ENCODE measurements around the gene FNDC11.

FNDC11 gene

DNA sequence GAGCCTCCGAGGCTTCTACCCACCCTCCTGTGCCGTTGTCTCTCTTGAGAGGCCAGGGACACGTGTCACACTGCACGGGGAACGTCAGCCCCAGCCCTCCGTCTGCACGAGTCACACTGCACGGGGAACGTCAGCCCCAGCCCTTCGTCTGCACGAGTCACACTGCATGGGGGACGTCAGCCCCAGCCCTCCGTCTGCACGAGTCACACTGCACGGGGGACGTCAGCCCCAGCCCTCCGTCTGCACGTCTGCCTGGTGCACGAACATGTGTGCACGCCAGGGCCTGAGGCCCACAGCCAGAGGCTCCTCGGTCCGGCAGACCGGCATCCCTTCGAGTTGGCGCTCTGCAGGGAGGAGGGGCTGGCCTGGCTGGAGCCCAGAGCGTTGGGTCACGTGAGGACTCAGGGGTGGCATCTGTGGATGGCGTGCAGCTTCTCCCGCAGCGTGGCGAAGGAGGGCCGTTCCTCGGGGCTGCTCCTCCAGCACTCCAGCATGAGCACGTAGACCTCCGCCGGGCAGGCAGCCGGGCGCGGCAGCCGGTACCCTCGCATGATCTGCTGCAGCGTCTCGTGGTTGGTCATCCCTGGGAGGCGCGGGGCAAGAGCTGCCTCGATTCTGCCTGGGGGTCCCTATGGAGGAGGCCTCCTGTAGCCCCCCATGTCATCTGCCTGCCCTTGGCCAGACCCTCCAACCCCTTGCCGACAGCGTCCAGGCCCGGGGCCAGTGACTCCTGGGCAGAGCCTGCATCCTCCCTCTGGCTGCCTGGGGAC lies 13.4 kb upstream of the FNDC11 start:
- DNase-seq = no peak

DNA sequence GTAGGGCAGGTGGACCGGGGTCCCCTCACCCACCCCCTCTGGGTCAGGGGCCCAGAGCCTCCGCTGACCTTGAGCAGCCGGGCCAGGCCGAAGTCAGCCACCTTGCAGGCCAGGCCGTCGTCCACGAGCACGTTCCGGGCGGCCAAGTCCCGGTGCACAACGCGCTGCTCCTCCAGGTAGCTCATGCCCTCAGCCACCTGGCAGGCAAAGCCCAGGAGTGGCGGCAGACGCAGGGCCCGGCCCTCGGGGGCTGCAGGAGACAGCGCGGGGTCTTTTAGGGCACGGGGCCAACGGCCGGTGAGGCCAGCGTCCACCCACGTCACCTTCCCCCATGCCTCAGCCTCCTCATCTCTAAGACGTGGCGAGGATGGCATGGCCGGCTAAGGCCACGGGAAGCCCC lies 12.6 kb upstream of the FNDC11 start:
- DNase-seq = no peak

DNA sequence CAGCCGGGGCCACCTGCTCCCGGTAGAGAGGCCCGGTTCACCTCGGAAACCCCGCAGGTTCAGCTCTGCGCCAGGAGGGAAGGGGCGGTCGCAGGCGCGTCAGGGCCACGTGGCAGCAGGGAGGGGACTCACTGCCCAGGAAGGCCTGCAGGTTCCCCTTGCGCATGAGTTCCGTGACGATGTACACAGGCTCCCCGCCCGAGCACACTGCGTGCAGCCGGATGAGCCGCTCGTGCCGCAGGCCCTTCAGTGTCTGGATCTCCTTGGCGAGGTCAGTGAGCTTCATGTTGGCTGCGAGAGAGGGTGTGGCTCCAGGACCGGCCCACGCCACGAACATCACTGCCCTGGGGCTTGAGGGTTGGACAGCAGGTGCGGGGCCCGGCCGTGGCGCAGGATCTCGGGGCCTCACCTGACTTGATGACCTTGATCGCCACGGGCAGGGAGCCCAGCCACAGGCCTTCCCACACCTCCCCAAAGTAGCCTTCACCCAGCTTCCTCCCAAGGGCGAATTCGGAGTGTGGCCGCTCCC lies 11.9 kb upstream of the FNDC11 start:
- DNase-seq = no peak

DNA sequence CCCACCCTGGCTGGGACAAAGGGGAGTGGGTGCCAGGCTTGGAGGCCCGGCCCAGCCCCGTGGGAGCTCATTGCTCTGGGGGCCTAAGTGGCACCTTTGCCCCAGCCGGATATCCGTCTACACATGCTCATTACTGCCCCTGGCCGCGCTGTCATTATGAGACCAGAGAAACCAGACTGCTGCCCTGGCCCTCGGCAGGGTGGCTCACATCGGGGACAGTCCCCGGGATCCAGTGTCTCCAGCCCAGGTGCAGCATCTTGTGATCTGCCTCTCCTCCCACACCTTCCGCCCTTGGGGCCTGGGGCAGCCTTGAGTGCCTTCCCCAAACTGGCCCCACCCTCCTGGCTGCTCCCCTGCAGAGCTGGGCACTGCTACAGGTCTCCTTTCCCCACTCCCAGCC lies 11.3 kb upstream of the FNDC11 start:
- no peak for DNase-seq

DNA sequence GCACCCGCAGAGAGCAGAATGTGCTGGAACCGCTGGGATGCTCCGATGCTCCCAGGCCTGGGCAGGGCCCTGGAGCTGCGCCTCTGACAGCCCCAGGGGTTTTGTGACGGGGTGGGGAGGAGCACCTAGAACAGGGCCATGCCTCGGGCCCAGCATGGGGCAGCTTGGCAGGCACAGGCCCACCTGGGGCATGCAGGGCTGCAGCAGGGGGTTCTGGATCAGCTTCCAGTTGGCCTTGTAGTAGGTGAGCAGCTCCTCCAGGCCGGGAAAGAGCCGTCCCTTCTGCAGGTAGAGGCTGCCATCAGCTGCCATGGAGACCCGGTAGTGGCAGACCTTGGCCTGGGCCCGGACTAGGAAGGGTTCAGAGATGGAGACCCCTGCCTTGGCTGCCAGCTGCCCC lies 10.8 kb upstream of the FNDC11 start:
- DNase-seq = no peak

DNA sequence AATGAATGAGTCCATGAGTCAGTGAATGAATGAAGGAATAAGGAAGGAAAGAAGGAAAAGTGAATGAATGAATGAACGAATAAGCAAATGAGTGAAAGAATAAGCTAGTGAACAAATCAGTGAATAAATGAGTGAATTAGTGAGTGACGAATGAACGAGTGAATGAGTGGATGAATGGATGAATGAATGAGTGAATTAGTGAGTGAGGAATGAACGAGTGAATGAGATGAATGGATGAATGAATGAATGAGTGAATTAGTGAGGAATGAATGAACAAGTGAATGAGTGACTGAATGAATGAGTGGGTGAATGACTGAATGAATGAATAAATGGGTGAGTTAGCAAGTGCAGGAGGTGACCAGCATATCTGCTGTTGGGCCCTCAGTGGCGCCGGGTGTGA lies 10.2 kb upstream of the FNDC11 start:
- no peak for DNase-seq

DNA sequence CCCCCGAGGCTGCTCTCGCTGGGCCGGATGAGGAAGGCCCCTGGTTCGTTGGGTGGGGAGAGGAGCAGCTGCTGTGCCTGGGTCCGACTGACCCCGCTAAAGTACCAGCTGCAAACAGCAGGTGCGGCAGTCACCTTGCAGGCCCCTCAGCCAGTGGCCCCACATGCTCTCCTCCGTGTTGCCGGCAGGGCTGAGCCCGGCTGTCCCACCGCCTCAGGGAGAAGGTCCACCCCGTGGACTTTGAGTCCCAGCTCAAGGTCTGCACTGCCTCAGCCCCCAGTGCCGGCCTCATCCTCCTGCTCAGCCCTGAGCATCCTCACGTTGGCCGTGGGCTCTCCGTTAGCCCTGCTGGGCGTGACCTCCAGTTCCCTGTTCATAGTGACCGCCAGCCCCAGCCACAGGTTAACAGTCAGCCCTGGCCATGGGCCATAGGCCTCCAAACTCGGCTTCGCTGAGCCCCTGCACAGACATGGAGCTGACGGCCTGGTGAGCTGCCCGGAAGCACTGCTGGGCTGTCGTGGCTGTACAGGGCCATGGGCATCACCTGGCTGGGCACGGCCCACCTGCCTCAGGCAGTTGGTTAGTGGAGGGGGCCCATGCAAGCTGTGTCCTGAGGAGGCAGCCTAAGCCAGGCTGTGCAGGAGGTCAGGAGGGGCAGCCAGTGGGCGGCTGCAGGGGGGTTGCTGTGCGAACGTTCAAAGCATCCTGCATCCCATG lies 9.6 kb upstream of the FNDC11 start:
- DNase-seq = no peak

DNA sequence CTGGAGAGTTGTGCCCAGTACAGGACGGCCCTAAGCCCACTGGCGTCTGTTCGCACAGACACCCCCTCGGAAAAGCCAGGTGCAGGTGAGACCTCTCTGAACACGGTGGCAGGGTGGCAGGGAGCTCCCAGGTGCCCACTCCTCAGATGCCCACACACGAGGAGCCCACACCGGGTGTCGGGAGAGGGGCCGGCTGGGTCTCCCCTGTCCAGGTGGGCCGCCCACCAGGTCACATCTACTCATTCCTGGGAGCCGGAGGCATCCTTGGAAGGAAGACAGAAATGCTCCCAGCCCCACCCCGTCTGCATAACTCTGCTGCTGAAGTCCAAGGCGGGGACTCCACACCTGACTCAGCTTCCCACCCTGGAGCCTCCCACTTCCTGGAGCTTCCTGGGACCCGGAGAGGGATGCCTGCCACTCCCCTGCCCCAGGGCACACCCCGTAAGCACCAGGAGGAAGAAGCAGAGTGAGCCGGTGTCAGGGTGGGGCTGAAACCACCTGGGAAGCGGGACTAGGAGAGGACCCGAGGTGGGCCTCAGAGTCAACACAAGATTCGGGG lies 8.9 kb upstream of the FNDC11 start:
- DNase-seq = no peak

DNA sequence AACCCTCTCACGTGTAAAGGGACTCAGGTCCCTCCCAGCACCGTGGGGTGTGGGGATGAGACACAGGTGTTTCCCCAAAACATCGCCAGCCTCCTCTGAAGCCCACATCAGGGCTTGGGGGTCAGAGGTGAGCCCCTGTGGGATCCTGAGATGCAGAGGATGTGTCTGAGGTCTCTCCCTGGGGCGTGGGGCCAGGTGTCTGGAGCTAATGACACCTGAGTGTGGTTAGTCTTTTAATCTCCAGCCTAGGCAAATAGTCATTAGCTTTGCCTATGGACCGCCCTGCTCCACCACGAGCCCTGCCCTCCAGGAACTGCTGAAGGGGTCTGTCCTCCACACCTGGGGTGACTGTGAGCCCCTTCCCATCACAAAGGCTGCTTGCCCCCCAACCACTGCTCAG lies 8.1 kb upstream of the FNDC11 start:
- no peak for DNase-seq

DNA sequence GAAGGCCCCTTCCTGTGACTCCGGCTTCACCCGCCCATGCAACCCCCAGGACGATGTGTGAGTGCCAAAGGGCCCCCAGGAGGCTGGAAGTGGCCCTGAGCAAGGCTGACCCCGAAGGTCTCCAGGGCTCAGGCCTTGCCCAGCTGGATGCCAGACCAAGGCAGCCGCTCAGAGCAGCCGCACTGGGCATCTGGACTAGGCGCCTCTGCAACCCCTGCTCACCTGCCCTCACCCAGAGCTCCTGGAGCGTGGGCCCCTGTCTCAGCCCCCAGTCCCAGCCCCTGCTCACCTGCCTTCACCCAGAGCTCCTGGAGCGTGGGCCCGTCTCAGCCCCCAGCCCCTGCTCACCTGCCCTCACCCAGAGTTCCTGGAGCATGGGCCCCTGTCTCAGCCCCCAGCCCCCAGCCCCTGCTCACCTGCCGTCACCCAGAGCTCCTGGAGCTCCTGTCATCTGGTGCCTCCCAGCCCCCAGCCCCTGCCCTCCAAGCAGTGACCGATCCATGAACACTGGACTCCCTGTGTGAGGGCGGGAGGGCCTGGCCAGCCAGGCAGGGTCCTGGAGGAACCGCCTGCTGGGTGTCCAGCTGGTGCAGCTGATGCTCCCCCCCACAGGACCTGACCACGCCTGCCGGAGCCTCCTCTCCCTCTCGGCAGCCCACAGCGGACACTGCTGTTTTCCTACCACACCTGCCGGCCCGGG lies 7.6 kb upstream of the FNDC11 start:
- no peak for DNase-seq

DNA sequence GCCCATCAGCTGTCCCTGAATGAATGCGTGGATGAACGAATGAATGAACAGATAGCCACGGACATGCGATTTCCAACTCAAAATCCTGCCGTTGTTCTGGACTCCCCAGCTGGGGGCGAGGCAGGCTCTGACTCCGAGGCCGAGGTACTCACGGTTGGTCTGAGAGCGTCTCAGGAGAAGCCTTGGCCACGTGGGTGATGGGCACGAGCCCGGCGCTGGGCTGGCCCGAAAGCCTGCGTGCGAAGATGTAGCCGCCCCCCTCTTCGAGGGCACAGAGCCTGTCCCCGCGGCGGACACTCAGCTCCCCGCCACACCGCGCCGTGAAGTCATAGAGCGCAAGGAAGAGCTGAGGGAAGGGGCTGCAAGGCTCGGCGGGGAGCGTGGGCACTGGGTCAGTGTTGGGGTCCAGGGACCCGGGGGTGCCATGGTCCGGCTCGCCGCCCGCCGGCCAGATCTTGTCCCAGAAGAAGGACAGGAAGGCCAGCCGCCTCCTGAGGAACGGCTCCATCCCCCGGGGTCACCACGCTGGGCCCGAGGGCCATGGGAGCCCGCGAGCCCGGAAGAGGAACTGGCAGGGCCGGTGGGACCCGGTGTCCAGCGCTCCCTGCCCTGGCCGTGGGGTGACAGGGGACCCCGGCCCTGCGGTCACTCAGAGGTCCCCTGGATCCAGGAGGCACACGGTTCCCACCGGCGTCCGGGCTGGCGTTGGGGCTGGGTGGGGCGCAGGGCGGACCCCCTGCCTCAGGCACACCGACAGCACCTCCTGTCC lies 6.8 kb upstream of the FNDC11 start:
- DNase-seq = no peak

DNA sequence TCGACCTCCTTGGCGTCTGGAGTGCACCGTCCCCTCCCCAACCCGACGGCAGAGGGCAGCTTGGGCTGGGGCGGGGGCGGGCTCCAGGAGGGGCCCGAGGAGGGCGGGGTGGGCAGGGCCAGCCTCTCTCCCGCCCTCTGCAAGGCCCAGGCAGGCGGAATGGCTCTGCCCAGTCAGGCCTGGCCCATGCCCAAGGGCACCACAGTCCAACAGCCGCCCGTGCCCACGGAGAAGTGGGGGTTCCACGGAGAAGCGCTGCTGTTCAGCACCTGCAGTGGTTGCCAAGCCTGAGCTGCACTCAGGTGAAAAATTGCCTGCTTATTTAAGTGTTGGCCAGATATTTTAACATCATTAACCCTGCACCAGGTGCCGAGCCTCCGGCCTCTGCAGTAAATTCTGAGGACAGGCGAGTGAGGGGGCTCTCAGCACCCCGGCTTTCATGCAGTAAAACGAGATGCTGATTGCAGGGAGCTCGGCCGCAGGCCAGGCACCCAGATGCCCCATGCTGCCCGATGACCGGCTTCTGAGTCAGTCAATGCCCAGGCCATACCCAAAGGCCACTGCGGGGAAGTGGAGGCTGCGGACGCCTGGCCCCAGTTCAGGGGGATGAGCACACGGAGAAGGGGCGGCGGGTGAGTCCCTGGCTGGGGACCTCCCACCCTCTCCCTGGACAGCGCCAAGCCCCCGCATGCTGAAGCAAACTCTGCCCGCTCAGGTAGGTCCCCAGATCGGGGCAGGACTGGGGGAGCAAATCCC lies 6.1 kb upstream of the FNDC11 start, which contains the start of gene SRMS:
SRMS (minus strand) TSS at position 25 of the 756 bp plus-strand sequence. CDS start 286 bp downstream, outside the sequence.
- DNase-seq = no peak

DNA sequence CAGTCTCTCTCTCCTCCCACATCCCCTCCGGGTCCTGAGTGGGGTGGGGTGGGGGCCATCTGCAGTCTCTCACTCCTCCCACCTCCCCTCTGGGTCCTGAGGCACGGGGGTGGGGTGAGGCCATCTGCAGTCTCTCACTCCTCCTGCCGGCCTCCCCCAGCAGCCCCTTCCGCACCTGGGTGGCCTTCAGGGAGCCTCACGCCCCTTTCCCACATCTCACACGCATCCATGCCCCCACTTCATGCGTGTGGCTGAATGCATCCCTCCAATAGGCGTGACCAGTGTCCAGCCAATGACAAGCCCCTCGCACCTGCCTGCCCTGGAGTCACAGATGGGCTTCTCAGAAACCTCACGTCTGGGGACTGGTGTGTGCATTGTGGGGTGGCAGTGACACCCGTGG lies 5.4 kb upstream of the FNDC11 start:
- DNase-seq = no peak

DNA sequence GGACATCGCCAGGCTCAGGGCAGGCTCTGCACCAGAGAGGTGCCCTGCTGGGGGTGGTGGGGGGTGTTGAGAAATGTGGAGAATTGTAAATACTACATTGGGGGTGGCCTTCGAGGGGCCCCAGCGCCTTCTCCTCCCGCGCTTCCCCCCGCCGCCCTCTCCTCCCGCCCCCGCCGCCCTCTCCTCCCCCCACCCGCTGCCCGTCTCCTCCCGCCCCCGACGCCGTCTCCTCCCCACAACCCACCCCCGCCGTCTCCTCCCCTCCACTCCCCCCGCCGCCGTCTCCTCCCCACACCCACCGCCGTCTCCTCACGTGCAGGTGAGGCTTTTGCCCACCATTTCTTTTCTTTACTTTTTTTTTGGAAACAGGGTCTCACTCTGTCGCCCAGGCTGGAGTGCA lies 4.9 kb upstream of the FNDC11 start:
- DNase-seq = no peak

DNA sequence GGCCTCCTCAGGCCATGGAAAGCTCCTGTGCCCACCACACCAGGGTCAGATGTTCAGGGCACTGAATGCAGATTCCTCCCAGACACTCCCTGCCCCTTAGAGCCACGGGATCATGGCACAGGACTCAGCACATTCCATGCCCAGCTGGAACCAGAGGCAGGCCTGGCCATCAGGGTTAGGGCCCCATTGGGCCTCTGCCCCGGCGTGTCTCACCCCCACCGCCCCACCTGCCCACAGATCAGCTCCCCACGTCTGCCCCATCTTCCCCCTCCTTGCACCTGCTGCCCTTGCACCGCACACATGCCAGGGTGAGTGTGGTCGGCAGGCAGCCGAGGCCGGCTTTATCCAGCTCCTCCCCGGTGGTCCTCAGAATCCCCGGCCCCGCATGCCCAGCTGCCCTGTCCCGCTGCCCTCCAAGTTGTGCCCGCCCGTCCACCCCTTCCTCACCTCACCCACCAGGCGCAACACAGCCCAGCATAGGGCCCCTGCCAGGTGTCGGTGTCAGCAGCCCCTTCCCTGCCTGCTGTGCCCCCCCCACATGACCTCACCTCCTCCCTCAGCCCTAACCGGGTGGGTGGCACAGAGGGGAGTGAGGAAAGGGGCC lies 4.2 kb upstream of the FNDC11 start:
- DNase-seq = no peak

DNA sequence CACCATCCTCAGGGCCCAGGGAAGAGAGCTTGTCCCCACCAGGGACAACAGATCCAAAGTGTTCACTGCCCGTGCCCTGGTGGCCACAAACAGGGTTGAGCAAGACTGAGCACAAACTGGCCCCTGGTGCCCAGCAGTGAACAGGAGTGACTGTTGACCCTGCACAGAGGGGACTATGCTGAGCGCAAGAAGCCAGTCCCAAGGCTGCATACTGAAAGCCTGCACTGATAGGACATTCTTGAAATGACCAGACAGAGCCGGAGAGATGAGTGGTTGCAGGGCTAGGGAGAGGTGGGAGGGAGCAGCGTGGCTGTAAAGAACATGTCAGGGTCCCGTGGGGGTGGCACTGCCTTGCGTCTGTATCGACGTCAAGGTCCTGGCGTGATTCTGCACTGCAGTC lies 2.9 kb upstream of the FNDC11 start:
- DNase-seq = no peak

DNA sequence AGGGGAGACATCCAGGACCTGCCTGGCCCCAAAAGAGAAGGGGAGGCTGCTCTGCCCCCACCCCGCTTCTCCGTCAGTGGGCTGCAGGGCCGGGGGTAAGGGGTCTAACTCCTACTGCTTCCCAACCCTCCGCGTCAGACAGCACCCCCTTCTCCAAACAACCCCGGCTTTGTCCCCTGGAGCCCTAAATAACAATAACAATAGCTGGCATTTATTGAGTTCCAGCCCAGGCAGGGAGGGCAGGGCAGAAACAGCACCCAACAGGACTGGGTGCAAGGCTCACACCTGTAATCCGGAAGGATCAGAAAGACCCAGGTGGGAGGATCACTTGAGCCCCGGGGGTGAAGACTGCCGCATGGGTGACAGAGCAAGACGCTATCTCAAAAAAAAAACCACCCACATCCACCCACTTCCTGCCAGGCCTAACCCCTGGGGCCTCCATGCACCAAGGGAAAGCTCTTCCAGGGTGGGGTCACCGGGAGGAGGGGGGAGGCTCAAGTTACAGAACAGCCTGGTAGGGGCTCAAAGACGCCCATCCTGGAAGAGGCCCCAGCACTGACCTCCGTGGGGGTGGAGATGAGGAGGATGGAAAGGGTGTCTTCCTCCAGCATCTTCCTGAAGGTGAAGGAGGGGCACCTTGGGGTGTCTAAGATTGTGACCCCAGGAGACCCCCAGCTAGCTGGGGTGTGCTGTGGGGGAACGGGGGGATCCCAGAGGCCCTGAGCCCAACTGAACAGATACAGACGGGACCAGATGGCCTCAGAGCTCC lies 1.3 kb upstream of the FNDC11 start:
- no peak for DNase-seq

DNA sequence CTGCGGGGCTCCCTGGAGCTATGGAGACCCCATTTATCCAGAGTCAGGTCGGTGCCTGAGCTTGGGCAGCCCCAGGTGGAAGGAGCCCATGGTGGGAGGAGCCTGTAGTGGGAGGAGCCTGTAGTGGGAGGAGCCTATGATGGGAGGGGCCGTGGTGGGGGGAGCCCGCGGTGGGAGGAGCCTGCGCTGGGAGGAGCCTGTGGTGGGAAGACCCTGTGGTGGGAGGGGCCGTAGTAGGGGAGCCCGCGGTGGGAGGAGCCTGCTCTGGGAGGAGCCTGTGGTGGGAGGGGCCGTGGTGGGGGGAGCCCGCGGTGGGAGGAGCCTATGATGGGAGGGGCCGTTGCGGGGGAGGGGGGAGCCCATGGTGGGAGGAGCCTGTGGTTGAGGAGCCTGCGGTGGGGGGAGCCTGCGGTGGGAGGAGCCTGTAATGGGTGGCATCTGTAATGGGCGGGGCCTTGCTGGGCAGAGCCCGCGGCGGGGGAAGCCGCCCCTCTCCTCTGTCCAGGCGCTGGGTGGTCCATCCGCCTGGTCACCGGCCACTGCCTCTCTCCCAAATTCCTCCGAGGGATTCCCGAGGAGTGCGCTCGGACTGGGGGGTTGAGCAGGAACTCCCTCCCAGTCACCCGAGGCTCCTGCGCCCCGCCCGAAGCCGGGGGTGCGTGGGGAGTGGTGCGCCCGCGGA lies 567 bp upstream of the FNDC11 start:
- peak; percentile 94 for DNase-seq

DNA sequence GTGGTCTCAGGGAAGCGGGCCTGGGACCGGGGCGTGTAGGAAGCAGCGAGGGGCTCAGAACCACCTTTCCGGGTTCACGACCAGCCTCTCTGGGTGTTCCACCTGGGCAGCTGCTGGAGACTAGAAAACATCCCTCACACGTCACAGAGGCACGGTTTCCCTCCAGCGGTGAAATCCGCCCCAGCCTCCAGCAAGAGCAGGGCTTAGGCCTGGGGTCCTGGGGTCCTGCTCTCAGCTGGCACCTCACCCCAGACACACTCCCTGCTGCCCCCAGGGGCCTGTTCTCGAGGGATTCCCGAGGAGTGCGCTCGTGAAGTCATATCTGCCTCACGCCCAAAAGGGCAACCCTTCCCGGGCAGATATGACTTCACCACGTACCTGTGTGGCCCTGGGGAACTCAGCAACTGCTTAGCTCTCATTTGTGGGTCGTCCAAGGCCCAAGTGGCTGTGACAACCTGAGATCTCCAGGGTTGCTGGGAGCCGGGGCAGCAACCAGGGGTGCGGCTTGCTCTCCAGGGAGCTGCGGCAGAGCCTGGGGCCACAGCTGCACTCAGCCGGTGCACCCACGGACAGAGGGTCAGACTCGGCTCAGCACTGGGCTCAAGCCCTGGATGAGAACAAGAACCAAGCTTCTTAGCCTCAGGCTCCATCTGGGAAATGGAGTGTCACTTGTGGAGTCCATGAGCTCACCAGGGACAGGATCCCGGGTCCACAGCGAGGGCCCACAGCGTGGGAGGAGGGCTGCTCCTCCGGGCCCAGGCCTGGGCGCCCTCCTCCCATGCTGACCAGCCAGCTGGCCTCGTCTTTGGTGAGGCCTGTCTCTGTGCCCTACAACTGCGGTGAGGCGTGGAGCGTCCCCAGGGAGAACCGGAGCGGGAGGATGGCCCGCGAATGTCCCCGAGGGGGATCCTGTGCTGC lies 661 bp downstream of the FNDC11 start:
- DNase-seq = no peak
